Fibroblast of villous mesenchyme (primary cell): ENCODE measurements around the gene UGT1A4. TPM values are rescaled to one million over a fixed set of nuclear protein-coding genes. Genes with fewer than 3 reads are reported as not detected.

Source experiments
- DNase-seq: peaks from one replicate; pipeline ENCODE4 v3.0.0-alpha.2; 2010; ENCODE audit warnings: low read depth
- H3K4me3 ChIP-seq: 2 replicates; pipeline ENCODE4 v1.5.1; 2011; ENCODE audit warnings: low read depth, mild to moderate bottlenecking, low read length
- CTCF ChIP-seq: IDR thresholded peaks from 2 replicates; pipeline ENCODE4 v1.5.1; 2012; ENCODE audit warnings: low read depth, mild to moderate bottlenecking, low read length; ENCODE audit not compliant: insufficient read depth
- total RNA-seq: library from RNA; depleted of rRNA; stranded (reverse); fragments of >200 nt; gene quantifications from 2 replicates; pipeline ENCODE4 v1.2.3, GENCODE V29; 2012

Gene UGT1A4
- total RNA-seq, 1 donor, result not detected

GRCh38 chr2:233676046-233676445, 42.5 kb upstream of the UGT1A4 start:
- no peak for DNase-seq
- H3K4me3 ChIP-seq, result no peak overlapping the region
- no peak for TF ChIP-seq CTCF

- H3K4me3 ChIP-seq, result no peak overlapping the region
- no peak for DNase-seq
- TF ChIP-seq CTCF, result no peak
These were observed 39.3 kb upstream of the UGT1A4 start for GRCh38 chr2:233679196-233679595.

GRCh38 chr2:233680361-233681045, 38.0 kb upstream of the UGT1A4 start:
- no peak overlapping the region for H3K4me3 ChIP-seq
- TF ChIP-seq CTCF, result no peak
- DNase-seq, result no peak

- TF ChIP-seq CTCF, result no peak
- no peak within 1 kb of the TSS for H3K4me3 ChIP-seq
- no peak for DNase-seq
These were observed 36.9 kb upstream of the UGT1A4 start, which contains the start of gene UGT1A7 for GRCh38 chr2:233681521-233682099. Gene UGT1A7, plus strand, starts transcription at chr2:233681901. Its CDS starts 37 bp downstream, at chr2:233681938.

GRCh38 chr2:233684640-233685039, 33.9 kb upstream of the UGT1A4 start:
- no peak for TF ChIP-seq CTCF
- H3K4me3 ChIP-seq, result no peak overlapping the region
- no peak for DNase-seq

- no peak for DNase-seq
- no peak for TF ChIP-seq CTCF
- no peak overlapping the region for H3K4me3 ChIP-seq
These were observed 31.6 kb upstream of the UGT1A4 start for GRCh38 chr2:233686928-233687327.
